Stimulated activated CD4-positive, alpha-beta T cell treated with anti-CD3 and anti-CD28 coated beads, Interleukin-12 subunit alpha, Interleukin-12 subunit beta, amount 100 ng/mL, for 4 hours (primary cell): ENCODE results near the gene MAML3.
A peak's percentile ranks its signal among the peaks of the same experiment; 100 is the strongest.

ENCODE experiments used
- DNase-seq: peaks from one replicate; pipeline ENCODE4 v3.0.0-alpha.2; 2020

Gene MAML3

GRCh38 chr4:140153718-140154571 is at the start of gene MAML3:
Gene MAML3, minus strand, starts transcription at chr4:140154184. Its CDS starts 857 bp downstream, at chr4:140153327.
- DNase-seq = peak; percentile 72

GRCh38 chr4:140198942-140199341 is 45.0 kb upstream of the MAML3 start:
- no peak for DNase-seq

- DNase-seq = no peak
These were observed 41.8 kb upstream of the MAML3 start for GRCh38 chr4:140195806-140196205.

- no peak for DNase-seq
These were observed 35.8 kb upstream of the MAML3 start for GRCh38 chr4:140189805-140190204.

- DNase-seq = no peak
These were observed 35.0 kb upstream of the MAML3 start for GRCh38 chr4:140188975-140189374.

- DNase-seq = no peak
These were observed 33.3 kb upstream of the MAML3 start for GRCh38 chr4:140187316-140187695.

- DNase-seq = no peak
These were observed 32.8 kb upstream of the MAML3 start for GRCh38 chr4:140186651-140187315.

GRCh38 chr4:140186082-140186438 is 32.1 kb upstream of the MAML3 start:
- DNase-seq = no peak

GRCh38 chr4:140185412-140186081 is 31.6 kb upstream of the MAML3 start:
- DNase-seq = no peak

- no peak for DNase-seq
These were observed 29.3 kb upstream of the MAML3 start for GRCh38 chr4:140183270-140183669.

- no peak for DNase-seq
These were observed 26.6 kb upstream of the MAML3 start for GRCh38 chr4:140180577-140180976.

GRCh38 chr4:140176735-140177134 is 22.8 kb upstream of the MAML3 start:
- DNase-seq = no peak

- no peak for DNase-seq
These were observed 20.6 kb upstream of the MAML3 start for GRCh38 chr4:140174543-140174942.

GRCh38 chr4:140172960-140173359 is 19.0 kb upstream of the MAML3 start:
- DNase-seq = no peak

- no peak for DNase-seq
These were observed 16.3 kb upstream of the MAML3 start for GRCh38 chr4:140170299-140170698.

- DNase-seq = no peak
These were observed 15.0 kb upstream of the MAML3 start for GRCh38 chr4:140168936-140169335.

- DNase-seq = no peak
These were observed 14.5 kb upstream of the MAML3 start for GRCh38 chr4:140168474-140168873.

GRCh38 chr4:140163029-140163810 is 9.2 kb upstream of the MAML3 start:
- no peak for DNase-seq

- DNase-seq = no peak
These were observed 8.6 kb upstream of the MAML3 start for GRCh38 chr4:140162596-140162995.

GRCh38 chr4:140158365-140159030 is 4.5 kb upstream of the MAML3 start:
- no peak for DNase-seq

GRCh38 chr4:140157341-140157740 is 3.4 kb upstream of the MAML3 start:
- no peak for DNase-seq

GRCh38 chr4:140156529-140157171 is 2.7 kb upstream of the MAML3 start:
- DNase-seq = peak; percentile 8
